ENCODE results near the gene DOCK2. TPM values are rescaled to one million over a fixed set of nuclear protein-coding genes. Genes with fewer than 3 reads are reported as not detected.

Gene DOCK2
- polyA plus RNA-seq, 1 experiment = 1.6 TPM

GRCh38 chr5:170034231-170034630, 397.2 kb downstream of the DOCK2 start:
- TF ChIP-seq CTCF (IDR thresholded peaks at IDR 0.05; ENCODE audit: low read depth, low read length) = no peak
- Histone ChIP-seq H3K9me3 (ENCODE audit: control insufficient read depth, insufficient read depth, low read length) (no peaks in the 10 kb centered on the region), H3K4me3 (ENCODE audit: low read depth, low read length) (no peak overlapping the region), H3K27ac (ENCODE audit: low read depth, low read length) (no peak overlapping the region), H3K27me3 (ENCODE audit: control insufficient read depth, insufficient read depth, low read length) (peaks cover 2% of the 10 kb centered on the region)
- ChIA-PET POLR2A (no interaction called here), CTCF (interaction anchor here (1.0 kb wide), 1 partner anchor 36 kb away, joined by 4 read pairs; no protein-coding TSS in a partner anchor)
- DNase-seq (ENCODE audit: low read depth, low spot score) = no peak

GRCh38 chr5:170038241-170038640, 401.2 kb downstream of the DOCK2 start:
- Histone ChIP-seq H3K27ac (ENCODE audit: low read depth, low read length) (no peak overlapping the region), H3K27me3 (ENCODE audit: control insufficient read depth, insufficient read depth, low read length) (no peaks in the 10 kb centered on the region), H3K9me3 (ENCODE audit: control insufficient read depth, insufficient read depth, low read length) (no peaks in the 10 kb centered on the region), H3K4me3 (ENCODE audit: low read depth, low read length) (no peak overlapping the region)
- CTCF ChIA-PET = interaction anchor here (0.9 kb wide), 1 partner anchor 1050 kb away, joined by 3 read pairs; no protein-coding TSS in a partner anchor
- TF ChIP-seq CTCF (IDR thresholded peaks at IDR 0.05; ENCODE audit: low read depth, low read length) = no peak
- POLR2A ChIA-PET = no interaction called here
- no peak for DNase-seq (ENCODE audit: low read depth, low spot score)

- no peak for TF ChIP-seq CTCF (IDR thresholded peaks at IDR 0.05; ENCODE audit: low read depth, low read length)
- ChIA-PET CTCF (no interaction called here), POLR2A (no interaction called here)
- no peak for DNase-seq (ENCODE audit: low read depth, low spot score)
- Histone ChIP-seq H3K9me3 (ENCODE audit: control insufficient read depth, insufficient read depth, low read length) (no peaks in the 10 kb centered on the region), H3K27ac (ENCODE audit: low read depth, low read length) (no peak overlapping the region), H3K27me3 (ENCODE audit: control insufficient read depth, insufficient read depth, low read length) (no peaks in the 10 kb centered on the region), H3K4me3 (ENCODE audit: low read depth, low read length) (no peak overlapping the region)
Observed at GRCh38 chr5:170039830-170040229, 402.8 kb downstream of the DOCK2 start.

GRCh38 chr5:170046241-170046640, 409.2 kb downstream of the DOCK2 start:
- DNase-seq (ENCODE audit: low read depth, low spot score) = no peak
- Histone ChIP-seq H3K27me3 (ENCODE audit: control insufficient read depth, insufficient read depth, low read length) (no peaks in the 10 kb centered on the region), H3K9me3 (ENCODE audit: control insufficient read depth, insufficient read depth, low read length) (no peaks in the 10 kb centered on the region), H3K4me3 (ENCODE audit: low read depth, low read length) (no peak overlapping the region), H3K27ac (ENCODE audit: low read depth, low read length) (no peak overlapping the region)
- ChIA-PET POLR2A (no interaction called here), CTCF (no interaction called here)
- no peak for TF ChIP-seq CTCF (IDR thresholded peaks at IDR 0.05; ENCODE audit: low read depth, low read length)

GRCh38 chr5:170049713-170050112, 412.6 kb downstream of the DOCK2 start:
- POLR2A ChIA-PET = no interaction called here
- Histone ChIP-seq H3K4me3 (ENCODE audit: low read depth, low read length) (no peak overlapping the region), H3K27me3 (ENCODE audit: control insufficient read depth, insufficient read depth, low read length) (no peaks in the 10 kb centered on the region), H3K9me3 (ENCODE audit: control insufficient read depth, insufficient read depth, low read length) (no peaks in the 10 kb centered on the region), H3K27ac (ENCODE audit: low read depth, low read length) (no peak overlapping the region)
- CTCF ChIA-PET = interaction anchor here (2.4 kb wide), 1 partner anchor 21 kb away, joined by 9 read pairs; no protein-coding TSS in a partner anchor
- DNase-seq (ENCODE audit: low read depth, low spot score) = no peak
- no peak for TF ChIP-seq CTCF (IDR thresholded peaks at IDR 0.05; ENCODE audit: low read depth, low read length)

Data from AG04450 (cell line).